Measurements from ENCODE around the gene COX20. TPM values are rescaled to one million over a fixed set of nuclear protein-coding genes. Genes with fewer than 3 reads are reported as not detected.

COX20 gene
- total and polyA plus RNA-seq, 2 of the 8 experiments (the other 6 are each of a cell fraction or from before 2014, with no cell fraction given): 17.5 to 28.8 TPM

GRCh38 chr1:244854865-244855578 is 19.6 kb downstream of the COX20 start (continued):
- TF ChIP-seq MAX (IDR thresholded peaks at IDR 0.05) (no peak), NANOG (IDR thresholded peaks at IDR 0.05; ENCODE audit: insufficient read depth, low read depth, low read length, poor library complexity, severe bottlenecking) (no peak), TAF7 (optimal IDR thresholded peaks at IDR 0.05; ENCODE audit: borderline replicate concordance, low read depth, low read length) (no peak), SUZ12 (IDR thresholded peaks at IDR 0.05; ENCODE audit: low read length) (no peak), SIX5 (IDR thresholded peaks at IDR 0.05; ENCODE audit: low read depth, low read length) (no peak), PHF8 (conservative IDR thresholded peaks at IDR 0.05; ENCODE audit: low read depth, low read length) (no peak), FOSL1 (IDR thresholded peaks at IDR 0.05; ENCODE audit: insufficient read depth, low read depth, low read length) (no peak)

Measured in H1 (cell line).